Fibroblast of skin of scalp (primary cell): Measurements from ENCODE around the gene SPDYE16.
"Not testable (repeated sequence)": the region's sequence is repeated elsewhere in the genome, so short reads cannot be mapped to it uniquely, and the experiment has no call there.

Experiments
- DNase-seq: peaks from one replicate; pipeline ENCODE4 v3.0.0-alpha.2; 2013

The SPDYE16 gene

GRCh38 chr7:76549025-76549854 is 6.1 kb upstream of the SPDYE16 start:
- DNase-seq, result peak; percentile 92

- not testable (repeated sequence) for DNase-seq
These were observed 11.5 kb downstream of the SPDYE16 start for GRCh38 chr7:76531643-76532042.

DNA sequence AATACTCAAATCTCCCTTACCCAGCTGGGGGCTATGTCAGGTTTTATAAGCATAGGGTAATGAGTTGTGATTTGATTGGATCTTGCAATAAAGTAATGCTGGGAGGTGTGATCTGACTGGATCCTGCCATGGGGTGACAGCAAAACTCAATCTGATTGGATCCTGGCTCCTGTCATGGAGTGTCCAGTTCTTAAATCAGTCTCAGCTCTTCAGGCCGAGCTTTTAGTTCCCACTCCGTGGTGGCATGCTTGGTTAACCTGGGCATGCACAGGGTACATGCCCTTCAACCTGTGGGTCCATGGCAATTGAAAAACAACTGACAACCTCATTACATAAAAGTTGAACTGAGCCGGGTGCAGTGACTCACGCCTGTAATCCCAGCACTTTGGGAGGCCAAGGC is 16.9 kb downstream of the SPDYE16 start:
- not testable (repeated sequence) for DNase-seq

GRCh38 chr7:76516932-76517331 is 26.2 kb downstream of the SPDYE16 start:
- DNase-seq, result not testable (repeated sequence)

- DNase-seq, result peak; percentile 45
These were observed 27.1 kb downstream of the SPDYE16 start for GRCh38 chr7:76515999-76516443.

- no peak for DNase-seq
These were observed 27.9 kb downstream of the SPDYE16 start for GRCh38 chr7:76514926-76515771.

DNA sequence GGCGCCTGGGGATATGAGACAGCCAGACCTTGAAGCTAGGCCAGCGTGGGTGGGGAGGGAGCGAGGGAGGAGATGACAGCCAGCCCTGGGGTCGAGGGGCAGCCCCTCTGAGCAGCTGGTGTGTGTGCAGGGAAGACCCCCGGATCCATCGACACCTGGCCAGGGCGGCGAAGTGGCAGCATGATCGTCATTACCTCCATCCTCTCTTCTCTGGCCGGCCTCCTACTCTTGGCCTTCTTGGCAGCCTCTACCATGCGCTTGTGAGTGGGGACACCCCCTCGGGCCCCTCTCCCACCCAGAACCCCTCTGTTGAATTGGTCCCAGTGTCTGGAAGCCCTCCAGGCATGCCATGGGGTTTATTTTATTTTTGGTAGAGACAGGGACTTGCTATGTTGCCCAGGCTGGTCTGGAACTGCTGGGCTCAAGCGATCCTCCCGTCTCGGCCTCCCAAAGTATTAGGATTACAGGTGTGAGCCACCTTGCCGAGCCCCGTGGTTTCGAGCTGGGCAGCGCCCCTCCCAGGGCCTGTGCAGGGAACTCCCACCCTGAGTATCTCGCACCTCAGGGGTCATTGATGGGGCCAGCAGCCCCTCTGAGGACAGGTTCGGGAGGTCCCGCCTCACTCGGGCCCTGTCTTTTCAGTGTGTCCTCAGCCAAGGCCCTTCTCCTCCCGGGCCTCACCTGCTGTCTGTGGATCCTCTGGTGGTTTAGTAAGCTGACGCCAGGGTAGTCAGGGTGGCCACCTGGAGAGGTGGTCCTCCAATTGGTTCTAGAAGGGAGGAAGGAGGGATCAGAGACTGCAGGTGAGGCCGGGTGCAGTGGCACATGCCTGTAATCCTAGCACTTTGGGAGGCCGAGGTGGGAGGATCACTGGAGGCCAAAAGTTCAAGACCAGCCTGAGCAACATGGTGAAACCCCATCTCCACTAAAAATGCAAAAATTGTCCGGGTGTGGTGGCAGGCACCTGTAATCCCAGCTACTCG is 29.0 kb downstream of the SPDYE16 start:
- DNase-seq, result no peak

GRCh38 chr7:76512941-76513816 is 29.9 kb downstream of the SPDYE16 start:
- no peak for DNase-seq

GRCh38 chr7:76511911-76512885 is 30.9 kb downstream of the SPDYE16 start:
- not testable (repeated sequence) for DNase-seq

DNA sequence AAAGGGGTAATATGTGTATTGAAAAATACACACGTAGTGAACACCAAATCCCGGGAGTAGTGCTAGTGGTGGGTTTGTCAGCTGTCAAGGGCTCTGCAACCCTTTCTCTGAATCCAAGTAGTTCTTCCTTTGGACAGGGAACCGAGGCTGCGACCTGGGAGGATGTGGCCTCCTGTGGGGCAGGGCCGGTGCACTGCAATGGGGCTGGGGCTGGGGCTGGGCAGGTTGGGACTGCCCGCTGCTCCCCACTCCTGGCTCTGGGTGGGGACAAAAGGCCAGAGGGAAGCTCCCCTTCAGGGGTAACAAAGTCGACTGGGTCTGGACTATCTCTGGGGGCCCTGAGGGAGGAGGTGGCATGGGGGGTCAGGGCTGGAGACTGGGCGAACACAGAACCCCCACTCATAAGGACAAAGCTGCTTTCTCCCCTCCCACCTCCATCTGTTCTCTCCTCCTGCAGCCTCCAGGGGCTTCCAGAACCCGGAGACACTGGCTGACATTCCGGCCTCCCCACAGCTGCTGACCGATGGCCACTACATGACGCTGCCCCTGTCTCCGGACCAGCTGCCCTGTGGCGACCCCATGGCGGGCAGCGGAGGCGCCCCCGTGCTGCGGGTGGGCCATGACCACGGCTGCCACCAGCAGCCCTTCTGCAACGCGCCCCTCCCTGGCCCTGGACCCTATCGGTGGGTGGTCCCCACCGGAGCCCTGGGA is 31.7 kb downstream of the SPDYE16 start:
- DNase-seq, result not testable (repeated sequence)

DNA sequence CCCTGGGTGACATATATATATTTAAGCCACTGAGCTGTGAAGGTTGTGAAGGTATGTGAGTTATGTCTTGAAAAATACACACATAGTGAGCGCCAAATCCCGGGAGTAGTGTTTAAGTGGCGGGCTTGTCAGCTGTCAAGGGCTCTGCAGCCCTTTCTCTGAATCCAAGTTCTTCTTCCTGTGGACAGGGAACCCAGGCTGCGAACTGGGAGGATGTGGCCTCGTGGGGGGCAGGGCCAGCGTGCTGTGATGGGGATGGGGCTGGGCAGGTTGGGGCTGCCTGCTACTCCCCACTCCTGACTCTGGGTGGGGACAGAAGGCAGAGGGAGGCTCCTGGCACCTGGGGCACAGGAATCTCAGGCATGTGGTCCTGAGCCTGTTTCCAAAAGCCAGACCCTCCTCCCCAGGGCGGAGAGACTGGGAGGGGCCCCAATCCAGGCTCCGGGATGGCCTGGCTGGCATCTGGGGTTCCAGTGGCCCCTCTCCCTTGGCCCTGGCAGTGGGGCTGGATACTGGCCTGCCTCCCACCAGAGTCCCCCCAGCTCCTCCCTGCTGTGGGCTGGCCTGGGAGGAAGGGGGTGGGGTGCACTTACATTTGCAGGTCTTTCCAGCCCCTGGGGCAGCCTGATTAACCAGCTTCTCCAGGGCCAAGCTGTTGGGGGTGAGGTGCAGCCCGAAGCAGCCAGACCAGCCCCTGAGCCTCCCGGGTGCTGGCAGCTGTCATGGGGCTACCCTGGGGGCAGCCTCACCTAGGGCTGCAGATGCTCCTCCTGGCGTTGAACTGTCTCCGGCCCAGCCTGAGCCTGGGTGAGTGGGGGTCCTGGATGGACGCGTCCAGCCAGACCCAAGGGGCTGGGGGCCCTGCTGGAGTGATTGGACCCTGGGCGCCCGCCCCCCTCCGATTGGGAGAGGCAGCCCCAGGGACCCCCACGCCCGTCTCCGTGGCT is 32.9 kb downstream of the SPDYE16 start, which contains the start of gene UPK3B:
Gene UPK3B (plus strand): TSS at position 622 of the 947 bp plus-strand sequence. CDS start 101 bp downstream, at position 723.
- peak; percentile 18 for DNase-seq

DNA sequence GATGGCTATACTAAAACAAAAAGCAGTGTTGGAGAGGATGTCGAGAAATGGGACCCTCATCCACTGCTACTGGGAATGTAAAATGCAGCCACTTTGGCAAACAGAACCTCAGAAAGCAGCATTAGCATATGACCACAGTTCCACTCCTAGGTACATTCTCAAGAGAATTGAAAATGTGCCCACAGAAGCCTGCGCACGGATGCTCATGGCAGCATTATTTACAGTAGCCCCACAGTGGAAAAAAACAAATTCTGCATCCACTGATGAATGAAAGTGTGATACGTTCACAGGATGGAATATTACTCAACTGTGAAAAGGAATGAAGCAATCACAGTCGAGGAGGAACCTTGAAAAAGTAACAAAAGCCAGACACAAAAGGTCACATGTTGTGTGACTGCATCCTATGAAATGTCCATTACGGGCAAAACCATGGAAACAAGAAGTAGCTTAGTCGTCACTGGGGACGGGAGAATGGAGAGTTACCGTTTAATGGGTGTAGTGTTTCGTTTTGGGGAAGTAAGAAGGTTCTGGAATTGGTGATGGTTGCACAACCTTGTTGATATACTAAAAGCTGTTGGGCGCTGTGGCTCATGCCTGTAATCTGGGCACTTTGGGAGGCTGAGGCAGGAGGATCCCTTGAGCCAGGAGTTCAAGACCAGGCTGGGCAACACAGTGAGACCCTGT is 35.2 kb downstream of the SPDYE16 start:
- DNase-seq, result no peak

- DNase-seq, result not testable (repeated sequence)
These were observed 36.5 kb downstream of the SPDYE16 start for GRCh38 chr7:76506643-76507042.

DNA sequence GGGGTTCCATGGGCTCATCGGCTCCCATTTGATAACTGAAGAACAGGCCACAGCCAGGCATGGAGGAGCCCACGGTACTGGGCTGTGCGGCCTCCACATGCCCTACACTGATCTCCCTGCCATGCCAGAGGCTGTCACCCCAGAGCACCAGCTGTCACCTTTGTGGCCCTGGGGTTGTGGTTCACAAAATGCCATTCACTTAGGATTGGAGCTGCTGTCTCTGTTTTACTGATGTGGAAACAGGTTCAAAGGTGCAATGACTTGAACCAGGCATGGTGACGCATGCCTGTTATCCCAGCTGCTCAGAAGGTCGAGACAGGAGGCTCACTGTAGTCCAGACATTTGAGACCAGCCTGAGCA is 37.0 kb downstream of the SPDYE16 start:
- DNase-seq, result no peak

GRCh38 chr7:76505168-76506080 is 37.7 kb downstream of the SPDYE16 start:
- DNase-seq, result no peak
